Measurements from ENCODE around the gene CDK1.
A peak's percentile ranks its signal among the peaks of the same experiment; 100 is the strongest.

The CDK1 gene

GRCh38 chr10:60733826-60734225 lies 44.5 kb upstream of the CDK1 start:
- TF ChIP-seq CTCF (IDR thresholded peaks at IDR 0.05; ENCODE audit: control insufficient read depth, insufficient read depth, low read depth, low read length, missing control alignments), result no peak
- DNase-seq (ENCODE audit: low read depth), result no peak
- no peak overlapping the region for H3K4me3 ChIP-seq (ENCODE audit: control insufficient read depth, low read depth, low read length)

- no peak for DNase-seq (ENCODE audit: low read depth)
- TF ChIP-seq CTCF (IDR thresholded peaks at IDR 0.05; ENCODE audit: control insufficient read depth, insufficient read depth, low read depth, low read length, missing control alignments), result no peak
- no peak overlapping the region for H3K4me3 ChIP-seq (ENCODE audit: control insufficient read depth, low read depth, low read length)
Observed at GRCh38 chr10:60734226-60734625, 44.1 kb upstream of the CDK1 start.

DNA sequence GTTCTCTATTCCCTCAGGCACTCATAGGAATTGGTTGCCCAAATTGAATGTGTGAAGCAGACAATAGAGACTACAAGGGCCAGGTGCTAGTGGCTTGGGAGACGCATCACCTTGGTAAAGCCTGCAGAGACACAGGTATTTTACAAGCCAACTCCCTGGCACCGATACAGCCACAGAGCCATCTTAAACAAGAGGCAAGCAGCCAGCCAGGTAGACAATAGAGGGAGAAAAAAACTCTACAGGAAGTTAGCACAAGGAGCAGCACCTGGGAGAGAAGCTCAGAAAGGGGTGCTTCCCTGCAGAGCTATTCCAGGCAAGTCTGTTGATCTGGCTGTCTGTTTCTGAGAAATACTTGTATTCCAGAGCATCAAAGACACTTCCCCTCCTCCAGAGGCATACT lies 43.0 kb upstream of the CDK1 start:
- H3K4me3 ChIP-seq (ENCODE audit: control insufficient read depth, low read depth, low read length), result no peak overlapping the region
- TF ChIP-seq CTCF (IDR thresholded peaks at IDR 0.05; ENCODE audit: control insufficient read depth, insufficient read depth, low read depth, low read length, missing control alignments), result no peak
- no peak for DNase-seq (ENCODE audit: low read depth)

- DNase-seq (ENCODE audit: low read depth), result no peak
- no peak for TF ChIP-seq CTCF (IDR thresholded peaks at IDR 0.05; ENCODE audit: control insufficient read depth, insufficient read depth, low read depth, low read length, missing control alignments)
- no peak overlapping the region for H3K4me3 ChIP-seq (ENCODE audit: control insufficient read depth, low read depth, low read length)
Observed at GRCh38 chr10:60737242-60737641, 41.0 kb upstream of the CDK1 start.

- no peak for TF ChIP-seq CTCF (IDR thresholded peaks at IDR 0.05; ENCODE audit: control insufficient read depth, insufficient read depth, low read depth, low read length, missing control alignments)
- no peak overlapping the region for H3K4me3 ChIP-seq (ENCODE audit: control insufficient read depth, low read depth, low read length)
- peak; percentile 27 for DNase-seq (ENCODE audit: low read depth)
Observed at GRCh38 chr10:60739558-60739957, 38.7 kb upstream of the CDK1 start.

- no peak for TF ChIP-seq CTCF (IDR thresholded peaks at IDR 0.05; ENCODE audit: control insufficient read depth, insufficient read depth, low read depth, low read length, missing control alignments)
- DNase-seq (ENCODE audit: low read depth), result no peak
- no peak overlapping the region for H3K4me3 ChIP-seq (ENCODE audit: control insufficient read depth, low read depth, low read length)
Observed at GRCh38 chr10:60742512-60742911, 35.8 kb upstream of the CDK1 start.

Data from AG09309 (cell line).